SK-N-SH (cell line): Measurements from ENCODE around the gene TMEM182.

ENCODE experiments used
- CTCF ChIP-seq: fragments of 200-600 bp; sonication (generic); IDR thresholded peaks from 2 replicates; pipeline ENCODE4 v1.6.1; 2017; ENCODE audit warnings: antibody characterized with exemption, mild to moderate bottlenecking, moderate library complexity
- EZH2phosphoT487 ChIP-seq: fragments of 200-600 bp; sonication (generic); IDR thresholded peaks from 2 replicates; pipeline ENCODE4 v1.6.1; 2017; ENCODE audit warnings: low read depth, mixed run types, mild to moderate bottlenecking, antibody characterized with exemption, moderate library complexity, borderline replicate concordance
- FOXJ3 ChIP-seq: sonication (generic); formaldehyde crosslinking; IDR thresholded peaks from 2 replicates; pipeline ENCODE4 v1.5.1; 2020; ENCODE audit warnings: mild to moderate bottlenecking, missing genetic modification reagents
- GABPA ChIP-seq: IDR thresholded peaks from 2 replicates; pipeline ENCODE4 v1.4.0; 2012; ENCODE audit warnings: low read depth, mild to moderate bottlenecking
- MXI1 ChIP-seq: IDR thresholded peaks from 2 replicates; pipeline ENCODE4 v1.6.1; 2012; ENCODE audit warnings: mild to moderate bottlenecking, low read depth, low read length, improper control_type of control experiment
- NFIC ChIP-seq: IDR thresholded peaks from 2 replicates; pipeline ENCODE4 v1.4.0; 2012; ENCODE audit warnings: borderline replicate concordance
- POLR2AphosphoS5 ChIP-seq: IDR thresholded peaks from 2 replicates; pipeline ENCODE4 v1.6.1; 2012; ENCODE audit warnings: low read depth, low read length
- REST ChIP-seq: IDR thresholded peaks from 2 replicates; pipeline ENCODE4 v1.6.1; 2012; ENCODE audit warnings: mild to moderate bottlenecking, low read depth, low read length, moderate library complexity
- YY1 ChIP-seq: IDR thresholded peaks from 2 replicates; pipeline ENCODE4 v1.4.0; 2012; ENCODE audit warnings: low read depth, mild to moderate bottlenecking
- TF ChIP-seq, protein P1 (sequence below): fragments of 150-350 bp; IDR thresholded peaks from 2 replicates; pipeline ENCODE4 v1.6.1; 2017; ENCODE audit warnings: antibody characterized with exemption, low read length, low read depth, borderline replicate concordance
- TF ChIP-seq, protein P2 (sequence below): IDR thresholded peaks from 2 replicates; pipeline ENCODE4 v1.4.0; 2012; ENCODE audit warnings: low read depth

DNA sequence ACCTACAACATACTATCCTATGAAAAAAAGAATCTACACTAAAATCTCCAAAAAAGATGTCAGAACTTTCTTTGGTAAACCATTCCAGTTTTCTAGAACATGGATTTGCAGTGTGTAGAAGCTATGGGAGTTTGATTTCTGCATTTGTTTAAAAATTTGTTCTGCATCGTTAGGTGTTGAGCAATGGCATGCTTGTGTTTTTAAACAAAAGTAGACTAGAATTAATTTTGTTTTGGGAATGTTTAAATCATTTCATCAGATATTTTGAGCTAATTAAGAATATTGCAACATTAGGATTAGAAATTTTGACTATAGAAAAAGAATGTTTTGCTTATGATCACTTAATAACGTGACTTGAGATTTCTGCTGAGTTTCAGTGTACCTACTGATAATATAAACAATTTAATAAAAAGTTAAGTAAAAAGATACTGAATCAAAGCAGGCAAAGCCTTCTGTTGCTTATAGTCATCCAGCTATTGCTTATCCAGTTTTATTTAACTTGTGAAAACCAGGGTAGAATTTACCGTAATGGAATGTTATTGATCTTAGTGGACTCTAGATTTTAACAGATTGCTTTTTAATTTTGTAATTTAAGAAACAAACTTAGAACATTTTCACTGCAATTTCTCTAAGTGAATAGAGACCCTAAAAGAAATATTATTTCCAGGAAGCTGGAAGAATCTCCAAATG lies 7.2 kb upstream of the TMEM182 start:
- TF ChIP-seq POLR2AphosphoS5 (no peak), CTCF (no peak), YY1 (no peak), EZH2phosphoT487 (no peak), GABPA (no peak), REST (no peak), FOXJ3 (CRISPR knock-in tag) (no peak), NFIC (no peak), MXI1 (no peak)
- TF ChIP-seq, protein P1, sequence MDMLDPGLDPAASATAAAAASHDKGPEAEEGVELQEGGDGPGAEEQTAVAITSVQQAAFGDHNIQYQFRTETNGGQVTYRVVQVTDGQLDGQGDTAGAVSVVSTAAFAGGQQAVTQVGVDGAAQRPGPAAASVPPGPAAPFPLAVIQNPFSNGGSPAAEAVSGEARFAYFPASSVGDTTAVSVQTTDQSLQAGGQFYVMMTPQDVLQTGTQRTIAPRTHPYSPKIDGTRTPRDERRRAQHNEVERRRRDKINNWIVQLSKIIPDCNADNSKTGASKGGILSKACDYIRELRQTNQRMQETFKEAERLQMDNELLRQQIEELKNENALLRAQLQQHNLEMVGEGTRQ = no peak
- TF ChIP-seq, protein P2, sequence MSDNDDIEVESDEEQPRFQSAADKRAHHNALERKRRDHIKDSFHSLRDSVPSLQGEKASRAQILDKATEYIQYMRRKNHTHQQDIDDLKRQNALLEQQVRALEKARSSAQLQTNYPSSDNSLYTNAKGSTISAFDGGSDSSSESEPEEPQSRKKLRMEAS = no peak
